ENCODE data around the gene STX18. TPM values are rescaled to one million over a fixed set of nuclear protein-coding genes. Genes with fewer than 3 reads are reported as not detected.

Gene STX18
- total RNA-seq, 2 donors from 2014 or later = 18.5 to 39.8 TPM

DNA sequence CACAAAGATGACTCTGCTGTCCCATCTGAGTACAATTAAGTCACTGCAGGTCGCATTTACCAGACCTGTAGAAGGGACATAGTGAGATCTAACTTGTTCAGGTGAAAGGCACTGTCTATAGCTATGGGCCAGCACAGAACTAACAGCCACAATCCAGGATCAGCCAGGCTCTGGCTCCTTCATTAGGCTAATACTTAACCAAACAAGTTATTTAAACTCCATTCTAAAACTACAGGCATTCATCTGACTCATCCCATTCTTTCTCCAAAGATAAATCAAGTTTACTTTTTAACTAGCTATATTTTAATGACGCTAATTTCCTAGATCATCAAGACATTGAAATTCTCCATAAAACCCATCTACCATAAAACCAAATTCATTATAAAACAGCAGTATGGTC lies 62.5 kb downstream of the STX18 start:
- TF ChIP-seq, protein P1, sequence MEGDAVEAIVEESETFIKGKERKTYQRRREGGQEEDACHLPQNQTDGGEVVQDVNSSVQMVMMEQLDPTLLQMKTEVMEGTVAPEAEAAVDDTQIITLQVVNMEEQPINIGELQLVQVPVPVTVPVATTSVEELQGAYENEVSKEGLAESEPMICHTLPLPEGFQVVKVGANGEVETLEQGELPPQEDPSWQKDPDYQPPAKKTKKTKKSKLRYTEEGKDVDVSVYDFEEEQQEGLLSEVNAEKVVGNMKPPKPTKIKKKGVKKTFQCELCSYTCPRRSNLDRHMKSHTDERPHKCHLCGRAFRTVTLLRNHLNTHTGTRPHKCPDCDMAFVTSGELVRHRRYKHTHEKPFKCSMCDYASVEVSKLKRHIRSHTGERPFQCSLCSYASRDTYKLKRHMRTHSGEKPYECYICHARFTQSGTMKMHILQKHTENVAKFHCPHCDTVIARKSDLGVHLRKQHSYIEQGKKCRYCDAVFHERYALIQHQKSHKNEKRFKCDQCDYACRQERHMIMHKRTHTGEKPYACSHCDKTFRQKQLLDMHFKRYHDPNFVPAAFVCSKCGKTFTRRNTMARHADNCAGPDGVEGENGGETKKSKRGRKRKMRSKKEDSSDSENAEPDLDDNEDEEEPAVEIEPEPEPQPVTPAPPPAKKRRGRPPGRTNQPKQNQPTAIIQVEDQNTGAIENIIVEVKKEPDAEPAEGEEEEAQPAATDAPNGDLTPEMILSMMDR (IDR thresholded peaks at IDR 0.05) = no peak
- peaks cover 3 to 7% of the 10 kb centered on the region in 2 donors for H3K4me1 ChIP-seq (ENCODE audit: control insufficient read depth in 1 of 2, low read depth in 2 of 2)
- H3K27me3 ChIP-seq (replicated peaks; ENCODE audit: insufficient read depth) = no peaks in the 10 kb centered on the region
- no peaks in the 10 kb centered on the region for H3K9me3 ChIP-seq
- H3K27ac ChIP-seq = no peak overlapping the region
- ATAC-seq (ENCODE audit: insufficient number of reproducible peaks, low FRiP score, low read depth) = no peak
- H3K36me3 ChIP-seq = no peaks in the 10 kb centered on the region
- no peak for DNase-seq (ENCODE audit: low spot score)
- H3K4me3 ChIP-seq = no peak overlapping the region

DNA sequence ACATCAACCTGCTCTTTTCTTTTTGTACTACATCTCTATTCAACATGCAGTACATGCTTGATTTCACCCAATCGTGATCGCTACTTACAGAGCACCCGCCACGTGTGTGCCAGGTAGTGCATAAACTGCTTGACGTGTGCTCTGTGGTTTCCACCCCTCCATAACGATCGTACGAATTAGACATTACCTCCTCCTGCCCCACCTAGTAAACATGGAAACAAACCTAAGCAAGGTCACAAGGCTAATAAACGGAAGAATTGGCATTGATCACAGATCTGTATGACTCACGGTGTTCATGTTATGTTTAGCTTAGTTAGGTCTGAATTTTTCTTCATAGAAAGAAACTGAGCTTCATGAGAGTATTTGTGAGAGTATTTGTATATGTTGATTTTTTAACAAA lies 64.1 kb downstream of the STX18 start:
- H3K27ac ChIP-seq = no peak overlapping the region
- no peak for ATAC-seq (ENCODE audit: insufficient number of reproducible peaks, low FRiP score, low read depth)
- TF ChIP-seq, protein P1 (IDR thresholded peaks at IDR 0.05) = no peak
- no peaks in the 10 kb centered on the region for H3K27me3 ChIP-seq (replicated peaks; ENCODE audit: insufficient read depth)
- no peaks in the 10 kb centered on the region for H3K36me3 ChIP-seq
- DNase-seq (ENCODE audit: low spot score) = no peak
- H3K9me3 ChIP-seq = no peaks in the 10 kb centered on the region
- H3K4me3 ChIP-seq = no peak overlapping the region
- H3K4me1 ChIP-seq (ENCODE audit: control insufficient read depth in 1 of 2, low read depth in 2 of 2) = peaks cover 3 to 7% of the 10 kb centered on the region in 2 donors

DNA sequence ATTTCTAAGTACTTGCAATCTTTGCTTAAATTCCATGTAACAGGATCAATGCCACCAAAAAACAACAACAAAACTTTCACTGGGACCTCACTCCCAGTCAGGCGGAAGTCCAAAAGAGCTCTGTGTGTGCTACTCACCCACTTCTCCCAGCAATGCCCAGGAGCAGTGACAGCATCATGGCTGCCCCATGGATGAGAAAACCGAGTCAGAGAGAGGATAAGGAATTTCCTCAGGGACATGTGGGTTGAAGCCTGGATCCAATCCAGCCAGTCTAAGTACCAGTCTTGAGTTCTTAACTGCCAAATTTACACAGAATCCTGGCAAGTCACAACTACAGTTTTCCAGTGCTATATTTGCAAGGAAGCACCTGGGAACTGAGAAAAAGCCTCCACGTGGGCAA lies 64.5 kb downstream of the STX18 start:
- DNase-seq (ENCODE audit: low spot score) (no peak), ATAC-seq (ENCODE audit: insufficient number of reproducible peaks, low FRiP score, low read depth) (no peak)
- no peak overlapping the region for H3K4me3 ChIP-seq
- H3K4me1 ChIP-seq (ENCODE audit: control insufficient read depth in 1 of 2, low read depth in 2 of 2) = peaks cover 3 to 7% of the 10 kb centered on the region in 2 donors
- H3K36me3 ChIP-seq = no peaks in the 10 kb centered on the region
- H3K27ac ChIP-seq = no peak overlapping the region
- no peaks in the 10 kb centered on the region for H3K9me3 ChIP-seq
- TF ChIP-seq, protein P1 (IDR thresholded peaks at IDR 0.05) = no peak
- no peaks in the 10 kb centered on the region for H3K27me3 ChIP-seq (replicated peaks; ENCODE audit: insufficient read depth)

DNA sequence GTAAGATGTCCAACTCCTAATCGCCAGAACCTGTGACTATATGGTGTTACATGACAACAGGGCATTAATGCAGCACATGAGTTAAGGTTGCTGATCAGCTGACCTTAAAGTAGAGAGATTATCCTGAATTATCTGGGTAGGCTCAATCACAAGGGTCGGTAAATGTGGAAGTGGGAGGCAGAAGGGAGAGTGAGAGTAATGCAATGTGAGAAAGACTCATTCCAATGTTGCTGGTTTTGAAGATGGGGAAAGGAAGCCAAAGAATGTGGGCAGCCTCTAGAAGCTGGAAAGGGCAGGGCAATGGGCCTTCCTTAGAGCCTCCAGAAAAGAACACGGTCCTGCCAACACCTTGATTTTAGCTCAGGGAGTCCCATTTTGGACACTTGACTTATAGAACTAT lies 67.4 kb downstream of the STX18 start:
- peaks cover 13% of the 10 kb centered on the region for H3K36me3 ChIP-seq
- ATAC-seq (ENCODE audit: insufficient number of reproducible peaks, low FRiP score, low read depth) (no peak), DNase-seq (ENCODE audit: low spot score) (no peak)
- H3K4me3 ChIP-seq = no peak overlapping the region
- TF ChIP-seq, protein P1 (IDR thresholded peaks at IDR 0.05) = no peak
- H3K4me1 ChIP-seq (ENCODE audit: control insufficient read depth in 1 of 2, low read depth in 2 of 2) = peaks cover 3 to 7% of the 10 kb centered on the region in 2 donors
- no peaks in the 10 kb centered on the region for H3K9me3 ChIP-seq
- H3K27ac ChIP-seq = no peak overlapping the region
- H3K27me3 ChIP-seq (replicated peaks; ENCODE audit: insufficient read depth) = no peaks in the 10 kb centered on the region

DNA sequence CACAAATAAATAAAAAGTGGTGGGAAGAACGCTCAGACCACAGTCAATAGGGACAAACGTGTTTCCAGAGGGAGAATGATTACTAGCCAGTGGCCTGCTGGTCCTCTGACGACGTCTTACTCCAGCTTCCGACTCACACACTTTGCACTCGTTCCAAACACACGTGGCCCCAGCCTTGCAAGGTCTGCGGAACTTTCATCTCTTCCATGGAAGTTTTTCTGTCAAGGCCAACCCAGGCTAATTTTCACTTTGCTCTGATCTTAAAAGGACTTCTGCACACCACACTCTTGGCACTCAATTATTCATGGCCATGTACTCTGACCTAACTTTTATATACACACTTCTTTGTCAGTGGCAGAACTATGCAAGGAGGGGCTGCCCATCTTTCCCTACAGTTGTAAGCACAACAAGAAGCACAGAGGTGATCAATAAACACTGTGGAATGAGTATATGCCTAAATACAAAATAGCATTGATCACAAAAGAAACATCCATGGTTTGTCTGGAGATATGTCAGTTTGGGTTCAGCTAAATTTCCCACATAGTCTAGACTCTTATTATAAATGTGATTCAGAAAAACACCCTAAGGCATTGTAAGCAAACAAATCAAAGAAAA lies 69.4 kb downstream of the STX18 start:
- ATAC-seq (ENCODE audit: insufficient number of reproducible peaks, low FRiP score, low read depth) (no peak), DNase-seq (ENCODE audit: low spot score) (no peak)
- Histone ChIP-seq H3K4me3 (no peak overlapping the region), H3K9me3 (no peaks in the 10 kb centered on the region), H3K36me3 (peaks cover 17% of the 10 kb centered on the region), H3K27me3 (replicated peaks; ENCODE audit: insufficient read depth) (no peaks in the 10 kb centered on the region), H3K27ac (no peak overlapping the region), H3K4me1 (ENCODE audit: control insufficient read depth in 1 of 2, low read depth in 2 of 2) (peaks cover under 1 to 3% of the 10 kb centered on the region in 2 donors)
- TF ChIP-seq, protein P1 (IDR thresholded peaks at IDR 0.05) = no peak
